HEK293T (cell line): ENCODE results near the gene HSFX2.
"Not testable (repeated sequence)": the region's sequence is repeated elsewhere in the genome, so short reads cannot be mapped to it uniquely, and the experiment has no call there.

Experiments used
- CTCF ChIA-PET: fragments of 350-600 bp; formaldehyde crosslinking; extraction: SDS; loops from one replicate; lab custom pipeline; 2021; ENCODE audit warnings: antibody characterized with exemption, inconsistent platforms; lab: Yijun Ruan, JAX
- POLR2A ChIA-PET: fragments of 350-600 bp; formaldehyde crosslinking; extraction: SDS; loops from one replicate; lab custom pipeline; 2020; ENCODE audit warnings: antibody characterized with exemption, inconsistent platforms; lab: Yijun Ruan, JAX
- DNase-seq: peaks from one replicate; pipeline ENCODE4 v3.0.0; 2012; ENCODE audit warnings: mixed read lengths; ENCODE audit errors: extremely low spot score
- CTBP1 ChIP-seq: fragments of 450-650 bp; IDR thresholded peaks from 2 replicates; pipeline ENCODE4 v1.6.1; 2016; ENCODE audit warnings: borderline replicate concordance
- FOXA1 ChIP-seq: fragments of 450-650 bp; IDR thresholded peaks from 2 replicates; pipeline ENCODE4 v1.6.1; 2016; ENCODE audit warnings: mild to moderate bottlenecking
- LEF1 ChIP-seq: fragments of 450-650 bp; IDR thresholded peaks from 2 replicates; pipeline ENCODE4 v1.6.1; 2017; ENCODE audit warnings: mild to moderate bottlenecking, borderline replicate concordance

HSFX2 gene

DNA sequence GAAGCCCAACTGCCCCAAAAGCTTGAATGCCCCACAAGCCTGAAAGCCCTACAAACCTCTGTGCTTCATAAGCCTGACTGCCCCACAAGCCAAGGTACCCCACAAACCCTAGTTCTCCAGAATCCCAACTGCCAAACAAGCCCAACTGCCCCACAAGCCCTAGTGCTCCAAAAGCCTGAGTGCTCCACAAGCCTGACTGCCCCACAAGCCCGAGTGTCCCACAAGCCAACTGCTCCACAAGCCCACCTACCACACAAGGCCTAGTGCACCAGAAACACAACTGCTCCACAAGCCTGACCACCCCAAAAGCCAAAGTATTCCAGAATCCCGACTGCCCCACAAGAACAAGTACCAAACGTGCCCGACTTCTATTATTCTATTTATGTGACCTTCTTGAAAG, 31.8 kb downstream of the HSFX2 start:
- no peak for DNase-seq
- ChIA-PET CTCF (no interaction called here), POLR2A (no interaction called here)
- TF ChIP-seq CTBP1 (no peak), FOXA1 (no peak), LEF1 (no peak)

DNA sequence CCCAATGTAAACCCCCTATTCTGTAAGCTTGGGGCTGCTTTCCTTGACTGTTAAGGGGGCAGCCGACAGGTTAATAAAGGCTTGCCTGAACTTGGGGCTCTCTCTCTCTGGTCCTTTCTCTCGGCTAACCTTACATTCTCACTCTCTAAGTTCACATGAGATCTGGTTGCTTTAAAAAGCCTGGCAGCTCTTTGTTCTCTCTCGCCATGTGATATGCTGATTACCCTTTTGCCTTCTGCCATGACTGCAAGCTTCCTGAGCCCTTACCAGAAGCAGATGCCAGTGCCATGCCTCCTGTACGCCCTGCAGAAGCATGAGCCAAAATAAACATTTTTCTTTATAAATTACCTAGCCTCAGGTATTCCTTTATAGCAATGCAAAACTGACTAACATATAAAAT, 39.9 kb downstream of the HSFX2 start:
- POLR2A ChIA-PET, CTCF ChIA-PET, DNase-seq: not testable (repeated sequence)

DNA sequence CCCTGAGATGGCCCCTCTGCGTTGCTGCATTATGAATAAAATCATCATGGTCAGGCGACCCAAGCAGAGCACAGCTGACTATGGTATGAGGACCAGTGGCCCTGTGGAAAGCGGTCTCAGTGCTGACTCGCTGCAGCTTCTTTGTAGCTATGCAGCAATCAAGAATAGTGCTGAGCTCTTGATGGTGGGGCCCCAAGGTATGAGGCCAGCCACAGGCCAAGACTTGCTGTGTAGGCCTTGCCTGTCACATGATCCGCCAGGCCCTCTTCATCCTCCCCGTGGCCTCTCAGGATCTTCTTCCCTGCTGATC, 43.2 kb downstream of the HSFX2 start:
- DNase-seq, CTCF ChIA-PET, POLR2A ChIA-PET: not testable (repeated sequence)

DNA sequence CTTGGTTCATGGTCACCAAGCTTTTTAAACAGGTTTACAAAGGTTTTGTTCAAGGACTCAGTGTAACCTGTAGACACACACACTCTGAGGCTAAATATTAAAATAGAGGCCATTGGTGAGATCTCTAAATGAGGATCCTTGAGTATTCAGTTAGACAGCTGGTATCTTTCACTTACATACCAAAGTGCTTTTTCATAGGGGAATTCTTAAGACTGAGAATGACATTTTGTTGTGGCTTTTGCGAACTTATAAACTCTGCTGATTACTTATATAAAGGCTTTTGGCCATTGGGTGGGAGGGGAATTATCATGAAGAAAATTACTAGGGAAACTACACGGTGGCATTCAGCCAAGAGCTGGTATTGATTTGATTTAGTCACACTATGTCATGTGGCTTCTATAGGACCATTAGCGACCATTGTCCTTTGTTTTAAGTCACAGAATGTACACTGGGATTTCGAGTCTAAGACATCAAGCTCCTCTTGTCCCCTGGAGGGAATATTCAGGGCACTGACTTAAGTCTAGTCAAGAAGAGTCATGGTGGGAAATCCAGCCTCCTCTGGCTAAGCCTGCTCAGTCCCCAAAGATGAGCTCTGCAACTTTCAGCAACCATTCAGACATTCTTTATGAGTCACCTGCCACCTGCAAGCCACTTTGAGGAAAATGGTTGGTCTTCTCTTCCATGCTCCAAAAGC, 43.7 kb downstream of the HSFX2 start:
- DNase-seq, CTCF ChIA-PET, POLR2A ChIA-PET: not testable (repeated sequence)

DNA sequence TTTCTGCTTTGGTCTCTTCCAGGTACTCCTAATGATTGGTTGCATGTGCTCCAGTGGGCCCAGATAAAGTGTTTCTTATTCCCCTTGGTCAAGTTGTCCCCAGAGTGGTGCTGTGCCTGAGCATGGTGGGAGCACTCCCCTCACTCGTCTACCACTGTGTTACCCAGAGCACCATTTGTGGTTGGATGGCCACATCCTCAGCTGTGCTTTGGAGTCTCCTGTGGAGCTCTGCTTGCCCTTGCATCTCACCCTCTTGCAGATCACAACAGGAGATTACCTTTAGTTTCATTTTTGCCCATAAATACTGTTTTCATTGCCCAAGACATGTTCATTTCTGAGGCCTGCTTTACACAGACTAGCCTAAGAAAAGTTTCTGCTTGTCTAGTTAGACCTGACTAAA, 44.7 kb downstream of the HSFX2 start:
- CTCF ChIA-PET, POLR2A ChIA-PET, DNase-seq: not testable (repeated sequence)

DNA sequence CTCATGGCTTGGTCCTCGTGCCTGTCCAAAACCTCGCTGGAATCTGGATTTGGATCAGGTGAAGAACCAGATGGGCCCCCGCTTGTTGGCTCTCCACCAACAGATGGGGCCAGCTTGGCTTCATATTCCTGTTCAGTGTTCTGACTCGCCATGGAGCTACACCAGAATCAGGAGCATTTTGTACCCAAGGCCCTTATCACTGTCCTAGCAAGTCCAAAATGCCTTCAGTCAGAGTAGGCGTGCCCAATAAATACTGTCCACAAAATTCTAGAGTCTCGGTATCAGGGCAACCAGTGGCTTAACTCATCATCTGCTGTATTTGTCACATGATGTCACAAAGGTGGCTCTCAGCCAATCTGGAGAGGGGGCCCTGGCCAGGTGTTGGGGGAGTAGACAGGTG, 45.4 kb downstream of the HSFX2 start, which contains the start of gene HSFX3:
Gene HSFX3 (minus strand): TSS at position 224 of the 400 bp plus-strand sequence. CDS start 72 bp downstream, at position 152.
- CTCF ChIA-PET, DNase-seq, POLR2A ChIA-PET: not testable (repeated sequence)

DNA sequence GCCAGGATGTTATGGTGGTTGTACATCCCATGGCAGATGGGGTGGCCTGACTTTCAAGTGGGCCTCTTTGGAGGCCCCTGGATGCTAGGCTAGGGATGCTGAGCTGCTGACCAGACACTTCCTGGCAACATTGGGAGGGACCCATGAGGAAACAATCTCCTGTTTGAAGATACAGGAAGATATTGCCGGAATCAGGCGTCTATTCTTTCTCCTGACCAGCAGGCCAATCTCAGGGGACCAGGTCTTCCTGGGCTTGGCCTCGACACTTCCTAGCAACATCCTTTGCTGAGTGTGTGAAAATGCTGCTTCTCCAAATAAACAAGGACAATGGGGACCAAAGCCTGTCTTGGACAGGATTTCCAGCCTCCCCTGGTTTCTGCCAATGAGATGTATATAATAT, 47.3 kb downstream of the HSFX2 start:
- CTCF ChIA-PET, POLR2A ChIA-PET, DNase-seq: not testable (repeated sequence)

DNA sequence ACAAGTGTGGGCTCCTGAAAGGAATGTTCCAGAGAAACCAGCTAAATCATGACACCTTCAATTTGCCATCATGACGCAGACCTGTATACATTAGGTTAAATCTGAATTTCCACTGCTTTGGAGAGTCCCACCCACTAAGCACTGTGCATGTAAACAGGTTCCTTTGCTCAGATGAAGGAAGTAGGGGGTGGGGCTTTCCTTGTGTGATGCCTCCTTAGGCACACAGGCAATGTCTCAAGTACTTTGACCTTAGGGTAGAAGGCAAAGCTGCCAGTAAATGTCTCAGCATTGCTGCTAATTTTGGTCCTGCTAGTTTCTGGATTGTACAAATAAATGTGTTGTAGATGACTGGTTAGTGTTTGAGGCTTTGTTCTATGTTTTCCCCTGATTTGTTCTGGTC, 48.2 kb downstream of the HSFX2 start:
- CTCF ChIA-PET, DNase-seq, POLR2A ChIA-PET: not testable (repeated sequence)

DNA sequence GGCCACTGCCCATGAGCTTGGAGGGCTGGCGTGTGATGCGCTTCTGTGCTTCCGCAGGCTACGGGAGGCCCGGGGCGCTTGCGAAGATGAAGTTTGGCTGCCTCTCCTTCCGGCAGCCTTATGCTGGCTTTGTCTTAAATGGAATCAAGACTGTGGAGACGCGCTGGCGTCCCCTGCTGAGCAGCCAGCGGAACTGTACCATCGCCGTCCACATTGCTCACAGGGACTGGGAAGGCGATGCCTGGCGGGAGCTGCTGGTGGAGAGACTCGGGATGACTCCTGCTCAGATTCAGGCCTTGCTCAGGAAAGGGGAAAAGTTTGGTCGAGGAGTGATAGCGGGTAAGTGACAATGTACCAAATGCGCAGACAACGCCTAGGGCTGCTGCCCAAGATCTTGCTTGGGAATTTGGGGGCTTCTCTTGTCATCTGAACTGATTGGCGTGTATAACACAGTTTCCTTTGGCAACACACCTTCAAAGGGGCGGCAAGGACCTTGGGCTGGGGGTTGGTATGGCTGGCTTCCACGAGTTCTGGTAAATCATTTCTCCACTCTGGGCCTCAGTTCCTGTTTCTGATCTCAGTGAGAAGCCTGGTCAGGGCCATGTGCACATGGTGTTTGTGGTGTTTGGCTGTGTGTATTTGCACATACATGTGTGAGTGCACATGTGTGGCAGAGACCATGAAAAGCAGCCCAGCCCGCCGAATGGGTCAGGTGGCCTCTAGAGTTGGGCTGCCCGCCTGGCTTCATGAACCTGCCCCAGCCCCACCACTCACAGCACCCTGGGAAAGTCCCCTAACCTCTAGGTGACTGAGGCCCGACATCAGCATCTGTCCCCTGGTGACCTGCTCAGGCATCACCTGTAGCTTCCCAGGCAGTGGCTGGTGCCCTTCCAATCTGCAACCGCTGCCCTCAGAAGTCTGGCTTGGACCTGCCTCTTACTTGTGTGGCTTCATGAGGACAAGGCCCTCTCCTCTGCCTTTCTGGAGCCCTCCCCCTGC, 49.3 kb downstream of the HSFX2 start:
- DNase-seq, CTCF ChIA-PET, POLR2A ChIA-PET: not testable (repeated sequence)
